K562 (cell line): ENCODE measurements around the gene SLC2A14. TPM values are rescaled to one million over a fixed set of nuclear protein-coding genes. Genes with fewer than 3 reads are reported as not detected.
"Not testable (repeated sequence)": the region's sequence is repeated elsewhere in the genome, so short reads cannot be mapped to it uniquely, and the experiment has no call there.

Experiments
- ATAC-seq: fragments of 200-7000 bp; cut with Tn5 transposase; 3 replicates; pipeline ENCODE4 v1.9.1; 2020; ENCODE audit warnings: moderate library complexity
- BruUV-seq: library from RNA; stranded (reverse); fragments of 400-500 nt; replicated peaks from 2 replicates; lab custom pipeline; 2021; lab: Mats Ljungman, UMichigan
- CTCF ChIA-PET: fragments of 300-600 bp; formaldehyde crosslinking; extraction: SDS; loops from one replicate; lab custom pipeline; 2021; ENCODE audit warnings: low intra/inter-chr PET ratio; lab: Yijun Ruan, JAX
- POLR2A ChIA-PET: fragments of 300-600, 350-650 bp; sonication (Branson Sonifier 250); formaldehyde crosslinking; extraction: SDS; loops from one replicate; lab custom pipeline; 2021; ENCODE audit warnings: antibody characterized with exemption, inconsistent platforms; lab: Yijun Ruan, JAX
- DNase-seq, 4 experiments: peaks; one replicate each; pipeline versions ENCODE4 v3.0.0 to v3.0.0-alpha.2; 2011 to 2018; ENCODE audit warnings: low spot score in 3 of 4, mixed read lengths in 3 of 4; ENCODE audit errors: extremely low read depth in 1 of 4
- FAIRE-seq: peaks from 2 replicates; lab custom pipeline; 2011; peaks lifted over from hg19 to GRCh38; lab: Jason Lieb, UNC
- H2AFZ ChIP-seq: 2 replicates; pipeline ENCODE4 v1.6.0; 2011; ENCODE audit warnings: low read depth, low read length, control low read depth, inconsistent platforms
- H3K27ac ChIP-seq: fragments of 200-600 bp; 3 replicates; pipeline ENCODE4 v1.8.0; 2011; ENCODE audit warnings: low read depth, mild to moderate bottlenecking, control low read depth, inconsistent platforms, low read length, moderate library complexity, mixed read lengths; ENCODE audit errors: extremely low read depth
- H3K27me3 ChIP-seq, 2 experiments: fragments of 300-600 bp in 1 of 2; 2 replicates in 1 of 2; 3 replicates in 1 of 2; pipeline versions ENCODE4 v1.6.0 to v1.8.0; 2011; ENCODE audit warnings: inconsistent platforms in 2 of 2, low read length in 2 of 2, mild to moderate bottlenecking in 1 of 2, mixed read lengths in 1 of 2, moderate library complexity in 1 of 2; ENCODE audit not compliant: control insufficient read depth in 2 of 2, insufficient read depth in 2 of 2
- H3K36me3 ChIP-seq: fragments of 300-600 bp; 3 replicates; pipeline ENCODE4 v1.8.0; 2011; ENCODE audit warnings: mild to moderate bottlenecking, low read length, inconsistent platforms; ENCODE audit not compliant: control insufficient read depth, insufficient read depth
- H3K4me1 ChIP-seq, 2 experiments: fragments of 200-600 bp in 1 of 2; replicated peaks in 1 of 2; 2 replicates in 1 of 2; 3 replicates in 1 of 2; pipeline versions ENCODE4 v1.5.1 to v1.8.0; 2011; ENCODE audit warnings: inconsistent platforms in 2 of 2, low read length in 2 of 2, mild to moderate bottlenecking in 1 of 2, mixed read lengths in 1 of 2, moderate library complexity in 1 of 2; ENCODE audit not compliant: control insufficient read depth in 2 of 2, insufficient read depth in 2 of 2
- H3K4me2 ChIP-seq: 2 replicates; pipeline ENCODE4 v1.6.1; 2011; ENCODE audit warnings: low read length, control low read depth, inconsistent platforms, mixed read lengths; ENCODE audit not compliant: insufficient read depth
- H3K4me3 ChIP-seq: fragments of 200-600 bp; sonication (generic), shearing (Covaris generic); 2 replicates; pipeline ENCODE4 v1.5.1; 2016; ENCODE audit warnings: control low read depth, inconsistent platforms
- H3K79me2 ChIP-seq: fragments of 200-600 bp; 3 replicates; pipeline ENCODE4 v1.8.0; 2011; ENCODE audit warnings: low read length, inconsistent platforms; ENCODE audit not compliant: control insufficient read depth, insufficient read depth
- H3K9ac ChIP-seq, 2 experiments: 2 replicates each; pipeline versions ENCODE4 v1.6.0 to v1.6.1; 2011; ENCODE audit warnings: low read depth in 2 of 2, low read length in 2 of 2, control low read depth in 1 of 2, inconsistent platforms in 1 of 2, mild to moderate bottlenecking in 1 of 2, mixed read lengths in 1 of 2; ENCODE audit not compliant: insufficient read depth in 1 of 2
- H3K9me1 ChIP-seq: one replicate; pipeline ENCODE4 v1.6.0; 2011; ENCODE audit warnings: inconsistent platforms, mild to moderate bottlenecking, low read length, moderate library complexity; ENCODE audit not compliant: control insufficient read depth, insufficient read depth
- H3K9me3 ChIP-seq: replicated peaks from 2 replicates; pipeline ENCODE4 v1.5.1; 2011; ENCODE audit warnings: low read depth, low read length, inconsistent platforms; ENCODE audit not compliant: control insufficient read depth, insufficient read depth
- H4K20me1 ChIP-seq: replicated peaks from 2 replicates; pipeline ENCODE4 v1.6.1; 2011; ENCODE audit warnings: low read length, inconsistent platforms, mixed read lengths; ENCODE audit not compliant: control insufficient read depth, insufficient read depth
- BRCA1 ChIP-seq, 2 experiments: fragments of 450-650 bp in 1 of 2; sonication (generic) in 1 of 2; formaldehyde crosslinking in 1 of 2; IDR thresholded peaks; 2 replicates each; pipeline versions ENCODE4 v1.5.0 to v1.6.1; 2017 to 2020; ENCODE audit warnings: mild to moderate bottlenecking in 1 of 2, missing genetic modification reagents in 1 of 2
- NFE2L1 ChIP-seq: fragments of 450-650 bp; IDR thresholded peaks from 2 replicates; pipeline ENCODE4 v1.6.1; 2016; ENCODE audit warnings: missing genetic modification characterization, low read depth, mild to moderate bottlenecking, missing compliant biosample characterization, moderate library complexity, borderline replicate concordance
- PHB2 ChIP-seq: fragments of 450-650 bp; IDR thresholded peaks from 2 replicates; pipeline ENCODE4 v1.6.1; 2017; ENCODE audit warnings: low read depth
- RB1 ChIP-seq: fragments of 450-650 bp; IDR thresholded peaks from 2 replicates; pipeline ENCODE4 v1.6.1; 2017; ENCODE audit warnings: low read depth, mild to moderate bottlenecking
- RBM25 ChIP-seq: fragments of 200-400 bp; formaldehyde crosslinking; IDR thresholded peaks from 2 replicates; pipeline ENCODE4 v1.6.1; 2018; ENCODE audit warnings: low read length, low read depth, moderate library complexity; ENCODE audit not compliant: severe bottlenecking
- RFX1 ChIP-seq: fragments of 450-650 bp; IDR thresholded peaks from 2 replicates; pipeline ENCODE4 v1.6.1; 2016; ENCODE audit warnings: mild to moderate bottlenecking, moderate library complexity
- SP2 ChIP-seq: IDR thresholded peaks from 2 replicates; pipeline ENCODE4 v1.6.1; 2011; ENCODE audit warnings: mild to moderate bottlenecking, low read depth, low read length, moderate library complexity; ENCODE audit not compliant: poor library complexity, severe bottlenecking; ENCODE audit errors: extremely low read depth
- SRSF9 ChIP-seq: fragments of 200-400 bp; formaldehyde crosslinking; IDR thresholded peaks from 2 replicates; pipeline ENCODE4 v1.6.1; 2017; ENCODE audit warnings: low read depth, low read length, borderline replicate concordance
- TOE1 ChIP-seq, 2 experiments: fragments of 450-650 bp in 1 of 2; sonication (generic) in 1 of 2; formaldehyde crosslinking in 1 of 2; IDR thresholded peaks; 2 replicates each; pipeline versions ENCODE4 v1.7.1 to v1.8.0; 2016 to 2022; ENCODE audit warnings: borderline replicate concordance in 2 of 2, mild to moderate bottlenecking in 2 of 2, antibody characterized with exemption in 1 of 2, inconsistent platforms in 1 of 2, low read depth in 1 of 2, missing genetic modification reagents in 1 of 2, moderate library complexity in 1 of 2
- ZNF384 ChIP-seq: IDR thresholded peaks from 2 replicates; pipeline ENCODE4 v1.6.1; 2012; ENCODE audit warnings: low read depth, low read length, improper control_type of control experiment
- WGBS: fragments of 100-300 bp; shearing (Covaris generic); methylation state at CpG from one replicate; pipeline ENCODE4 v1.1.6; 2016; ENCODE audit warnings: low coverage, mixed read lengths; ENCODE audit not compliant: insufficient coverage; ENCODE audit errors: missing lambda C conversion rate; 5-methylcytosine and 5-hydroxymethylcytosine counted together
- in situ Hi-C: fragments of 300-500 bp; cut with MboI; formaldehyde crosslinking; loops from 4 replicates; pipeline ENCODE4 v1.15.0; 2018; ENCODE audit warnings: inconsistent platforms, mixed read lengths
- intact Hi-C: fragments of 100-400 bp; cut with micrococcal nuclease; formaldehyde crosslinking; loops from 2 replicates; pipeline ENCODE4 v1.14.2; 2022
- polyA plus RNA-seq, 8 experiments: library from polyadenylated mRNA; depleted of rRNA in 4 of 8; stranded (reverse) in 5 of 8; unstranded in 3 of 8; fragments of >200 nt; fragmentation: Nextera tagmentation in 2 of 8; fragmentation: Illumina TruSeq in 1 of 8; extraction: Ambion mirVana in 2 of 8; extraction: Trizol in 1 of 8; gene quantifications; 2 replicates each; pipeline versions ENCODE4 v1.2.1 to v1.2.3, GENCODE V29; 2011 to 2014; ENCODE audit warnings: inconsistent platforms in 1 of 8, missing spikeins in 1 of 8
- total RNA-seq, 7 experiments: library from RNA; depleted of rRNA in 6 of 7; stranded (reverse); fragments of >200 nt in 6 of 7; fragmentation: Illumina TruSeq in 2 of 7; extraction: Trizol in 2 of 7; gene quantifications; 2 replicates each; pipeline versions ENCODE4 v1.2.1 to v1.2.3, GENCODE V29; 2011 to 2021; ENCODE audit warnings: low replicate concordance in 1 of 7
- TF ChIP-seq, protein P1 (sequence below): fragments of 450-650 bp; IDR thresholded peaks from 2 replicates; pipeline ENCODE4 v1.6.1; 2016; ENCODE audit warnings: antibody characterized with exemption
- TF ChIP-seq, protein P2 (sequence below): fragments of 250-450 bp; sonication (Bioruptor Pico); IDR thresholded peaks from 2 replicates; pipeline ENCODE4 v1.9.0; 2021; ENCODE audit warnings: mild to moderate bottlenecking

SLC2A14 gene
- total and polyA plus RNA-seq, 9 of the 15 experiments (the other 6 are each of a cell fraction or from before 2014, with no cell fraction given): 0.13 to 8.9 (median 4.8) TPM; not detected in 1

DNA sequence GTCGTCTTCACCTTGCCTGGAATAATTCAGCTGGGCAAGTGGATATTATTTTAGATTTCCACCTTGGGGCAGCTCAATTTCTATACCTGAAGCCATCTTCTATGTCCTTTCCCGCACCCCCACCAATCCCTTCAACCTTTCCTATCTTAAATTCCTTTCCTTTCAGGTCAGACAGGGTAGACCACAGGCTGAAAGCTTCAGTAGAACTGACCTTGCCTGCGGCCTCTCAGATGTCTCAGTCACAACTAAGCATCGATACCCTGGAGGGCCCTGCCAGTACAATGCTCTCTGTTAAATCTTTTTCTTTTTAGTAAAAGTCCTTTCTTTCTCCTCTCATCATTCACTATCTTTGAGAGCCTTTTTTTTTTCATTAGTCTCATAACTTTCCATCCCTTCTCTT, 38.9 kb downstream of the SLC2A14 start:
- Histone ChIP-seq H2AFZ (no peak overlapping the region), H3K4me2 (no peak overlapping the region), H3K27ac (no peak overlapping the region), H3K9me3 (no peaks in the 10 kb centered on the region), H4K20me1 (no peaks in the 10 kb centered on the region), H3K79me2 (no peaks in the 10 kb centered on the region), H3K4me1 (no peaks in the 10 kb centered on the region; a peak in 1 of 5 replicates), H3K36me3 (no peaks in the 10 kb centered on the region), H3K9ac (no peak overlapping the region), H3K4me3 (no peak overlapping the region), H3K9me1 (no peaks in the 10 kb centered on the region), H3K27me3 (0 out of 5 replicates have a peak, but pooled peaks cover 2 to 3% of the 10 kb centered on the region in 2 experiments)
- ChIA-PET CTCF (no interaction called here), POLR2A (no interaction called here)
- DNase-seq: no peak
- FAIRE-seq: no peak
- in situ Hi-C loops: no loop called here
- WGBS: 13% methylated on average over 3 of the region's 4 CpGs
- intact Hi-C loops: no loop called here
- BruUV-seq: no TSS peak
- TF ChIP-seq RFX1: no peak
- no peak for TF ChIP-seq NFE2L1 (tag)
- no peak for TF ChIP-seq ZNF384
- TF ChIP-seq SP2: no peak
- no peak for TF ChIP-seq RB1
- TF ChIP-seq, protein P1, sequence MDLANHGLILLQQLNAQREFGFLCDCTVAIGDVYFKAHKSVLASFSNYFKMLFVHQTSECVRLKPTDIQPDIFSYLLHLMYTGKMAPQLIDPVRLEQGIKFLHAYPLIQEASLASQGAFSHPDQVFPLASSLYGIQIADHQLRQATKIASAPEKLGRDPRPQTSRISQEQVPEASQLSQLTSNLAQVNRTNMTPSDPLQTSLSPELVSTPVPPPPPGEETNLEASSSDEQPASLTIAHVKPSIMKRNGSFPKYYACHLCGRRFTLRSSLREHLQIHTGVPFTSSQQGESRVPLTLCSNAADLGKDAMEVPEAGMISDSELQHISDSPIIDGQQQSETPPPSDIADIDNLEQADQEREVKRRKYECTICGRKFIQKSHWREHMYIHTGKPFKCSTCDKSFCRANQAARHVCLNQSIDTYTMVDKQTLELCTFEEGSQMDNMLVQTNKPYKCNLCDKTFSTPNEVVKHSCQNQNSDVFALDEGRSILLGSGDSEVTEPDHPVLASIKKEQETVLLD: no peak
- no peak for TF ChIP-seq BRCA1 (IDR thresholded peaks at IDR 0.05)
- TF ChIP-seq BRCA1 (CRISPR knock-in tag; IDR thresholded peaks at IDR 0.05): no peak
- TF ChIP-seq RBM25: no peak
- TF ChIP-seq PHB2: no peak
- TF ChIP-seq SRSF9: no peak
- no peak for TF ChIP-seq TOE1 (IDR thresholded peaks at IDR 0.05; ENCODE audit: borderline replicate concordance)
- TF ChIP-seq TOE1 (CRISPR knock-in tag; IDR thresholded peaks at IDR 0.05; ENCODE audit: borderline replicate concordance, low read depth): no peak
- TF ChIP-seq, protein P2, sequence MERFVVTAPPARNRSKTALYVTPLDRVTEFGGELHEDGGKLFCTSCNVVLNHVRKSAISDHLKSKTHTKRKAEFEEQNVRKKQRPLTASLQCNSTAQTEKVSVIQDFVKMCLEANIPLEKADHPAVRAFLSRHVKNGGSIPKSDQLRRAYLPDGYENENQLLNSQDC (CRISPR knock-in tag): no peak
- no peak for ATAC-seq

DNA sequence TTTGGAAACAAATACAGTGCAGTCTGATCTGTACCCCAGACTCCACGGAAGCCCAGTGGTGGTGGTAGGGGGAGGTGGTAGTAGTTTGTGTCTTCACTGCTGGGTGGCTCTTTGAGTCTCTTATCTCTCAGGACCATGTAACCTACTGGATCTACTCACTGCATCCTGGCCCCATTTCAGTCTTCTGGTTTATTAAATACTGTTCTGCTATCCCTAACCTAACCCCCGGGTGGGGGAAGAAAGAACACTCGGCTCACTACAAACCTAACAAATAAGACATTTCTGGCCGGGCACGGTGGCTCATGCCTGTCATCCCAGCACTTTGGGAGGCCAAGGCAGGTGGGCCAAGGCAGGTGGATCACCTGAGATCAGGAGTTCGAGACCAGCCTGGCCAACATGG, 39.5 kb downstream of the SLC2A14 start:
- H3K79me2 ChIP-seq, in situ Hi-C loops, H3K9me3 ChIP-seq, H3K4me3 ChIP-seq, FAIRE-seq, H3K27me3 ChIP-seq, H3K36me3 ChIP-seq, H3K4me1 ChIP-seq, H2AFZ ChIP-seq, H3K9ac ChIP-seq, H4K20me1 ChIP-seq, H3K4me2 ChIP-seq, H3K27ac ChIP-seq, CTCF ChIA-PET, BruUV-seq, H3K9me1 ChIP-seq, DNase-seq, POLR2A ChIA-PET, ATAC-seq, intact Hi-C loops: not testable (repeated sequence)
- WGBS: 4% methylated on average over 5 of the region's 6 CpGs
